ENCODE results near the gene PALLD.
A peak's percentile ranks its signal among the peaks of the same experiment; 100 is the strongest.

Gene PALLD

DNA sequence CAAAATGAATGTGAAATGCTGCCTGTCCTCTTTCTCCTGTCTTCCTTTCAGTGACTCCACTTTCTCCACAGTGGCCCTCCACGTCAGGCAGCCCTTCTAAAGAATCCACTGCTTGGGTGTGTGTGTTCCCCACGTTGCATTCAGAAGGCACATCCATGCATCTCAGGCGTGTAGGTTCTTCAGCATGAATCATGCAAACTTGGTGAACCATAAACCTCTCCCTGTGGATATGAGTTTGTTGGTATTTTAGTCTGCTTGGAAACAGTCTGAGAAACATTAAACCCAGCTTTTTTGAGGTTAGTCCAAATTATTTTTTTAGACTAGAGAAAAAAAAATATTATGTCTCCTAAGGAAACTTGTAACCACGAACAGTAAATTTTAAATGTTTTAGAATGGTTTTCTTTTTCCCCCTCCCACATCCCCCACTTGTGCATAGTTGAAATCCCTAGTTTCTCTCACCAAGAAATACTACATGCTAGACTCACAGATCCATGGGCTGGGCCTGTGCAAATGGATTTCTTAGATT lies 261.6 kb downstream of the PALLD start:
- Histone ChIP-seq H2BK12ac (ENCODE audit: low read length) (no peak overlapping the region), H3K23ac (ENCODE audit: low read depth, low read length, poor library complexity) (no peak overlapping the region), H2AK5ac (ENCODE audit: low read depth, low read length) (no peak overlapping the region), H3K9me3 (replicated peaks in 1 of 2; ENCODE audit: control insufficient read depth in 2 of 2, insufficient read depth in 1 of 2, low read depth in 1 of 2, low read length in 2 of 2) (no peaks in the 10 kb centered on the region), H3K9ac (ENCODE audit: low read depth, low read length, poor library complexity) (peak overlapping the region; percentile 30), H3K36me3 (replicated peaks in 1 of 2; ENCODE audit: control insufficient read depth in 2 of 2, insufficient read depth in 2 of 2, low read length in 2 of 2) (peaks cover 0 to under 1% of the 10 kb centered on the region in 2 donors), H2BK120ac (ENCODE audit: low read depth, low read length) (no peak overlapping the region), H4K8ac (ENCODE audit: low read depth, low read length) (no peak overlapping the region), H3K4me2 (ENCODE audit: insufficient read depth, low read length, poor library complexity, severe bottlenecking) (no peak overlapping the region), H2BK15ac (ENCODE audit: low read length) (no peak overlapping the region), H4K91ac (ENCODE audit: low read depth, low read length, poor library complexity) (no peak overlapping the region), H3K4me3 (ENCODE audit: low read length in 2 of 2) (no peak overlapping the region), H3K27ac (replicated peaks; ENCODE audit: low read length) (no peak overlapping the region), H2BK5ac (ENCODE audit: low read length) (no peak overlapping the region), H3K18ac (ENCODE audit: low read length) (peak overlapping the region; percentile 68), H3K4me1 (ENCODE audit: control insufficient read depth in 2 of 2, insufficient read depth in 1 of 2, low read depth in 1 of 2, low read length in 2 of 2) (no peaks in the 10 kb centered on the region), H2AFZ (ENCODE audit: low read length) (no peak overlapping the region), H3K79me1 (ENCODE audit: low read depth, low read length) (no peaks in the 10 kb centered on the region), H3K4ac (ENCODE audit: low read length) (no peak overlapping the region), H3K27me3 (ENCODE audit: control insufficient read depth in 3 of 3, insufficient read depth in 3 of 3, low read depth in 1 of 3, low read length in 3 of 3) (no peaks in the 10 kb centered on the region), H3K14ac (ENCODE audit: low read length) (no peak overlapping the region)
- WGBS, 2 donors (ENCODE audit: extremely low coverage in 2 of 2, insufficient read length in 2 of 2, insufficient replicate concordance in 1 of 2), result no CpG with 5 or more reads among the region's 4 CpGs
- DNase-seq (ENCODE audit: low spot score), result no peak

DNA sequence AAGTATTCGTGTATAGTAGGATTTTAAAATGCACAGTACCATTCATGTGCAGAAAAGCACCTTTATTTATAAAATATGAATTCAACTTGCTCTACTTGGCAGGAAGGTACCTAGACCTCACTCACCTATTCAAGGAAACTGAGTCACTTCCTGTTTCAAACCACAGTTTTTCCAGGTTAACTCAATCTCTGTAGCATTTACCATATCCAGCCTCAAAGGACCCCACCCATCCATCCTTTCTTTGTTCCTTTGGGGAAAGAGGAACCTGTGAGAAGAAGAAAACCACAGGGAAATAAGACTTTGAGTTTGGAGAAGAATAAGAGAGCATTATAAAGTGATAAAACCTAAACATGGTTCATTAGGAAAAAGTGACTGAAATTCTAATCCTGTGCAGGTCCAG lies 262.5 kb downstream of the PALLD start:
- H2AFZ ChIP-seq (ENCODE audit: low read length), result no peak overlapping the region
- no peak overlapping the region for H3K9ac ChIP-seq (ENCODE audit: low read depth, low read length, poor library complexity)
- H3K4me2 ChIP-seq (ENCODE audit: insufficient read depth, low read length, poor library complexity, severe bottlenecking), result no peak overlapping the region
- WGBS, 2 donors (ENCODE audit: extremely low coverage in 2 of 2, insufficient read length in 2 of 2, insufficient replicate concordance in 1 of 2), result no CpG with 5 or more reads among the region's 1 CpG
- no peak overlapping the region for H3K4ac ChIP-seq (ENCODE audit: low read length)
- H3K23ac ChIP-seq (ENCODE audit: low read depth, low read length, poor library complexity), result no peak overlapping the region
- H3K36me3 ChIP-seq (replicated peaks in 1 of 2; ENCODE audit: control insufficient read depth in 2 of 2, insufficient read depth in 2 of 2, low read length in 2 of 2), result peaks cover 0 to 2% of the 10 kb centered on the region in 2 donors
- H3K18ac ChIP-seq (ENCODE audit: low read length), result no peak overlapping the region
- H3K9me3 ChIP-seq (replicated peaks in 1 of 2; ENCODE audit: control insufficient read depth in 2 of 2, insufficient read depth in 1 of 2, low read depth in 1 of 2, low read length in 2 of 2), result no peaks in the 10 kb centered on the region
- H3K27ac ChIP-seq (replicated peaks; ENCODE audit: low read length), result no peak overlapping the region
- H3K27me3 ChIP-seq (ENCODE audit: control insufficient read depth in 3 of 3, insufficient read depth in 3 of 3, low read depth in 1 of 3, low read length in 3 of 3), result no peaks in the 10 kb centered on the region
- H3K79me1 ChIP-seq (ENCODE audit: low read depth, low read length), result no peaks in the 10 kb centered on the region
- H2BK5ac ChIP-seq (ENCODE audit: low read length), result no peak overlapping the region
- H4K91ac ChIP-seq (ENCODE audit: low read depth, low read length, poor library complexity), result no peak overlapping the region
- no peak overlapping the region for H4K8ac ChIP-seq (ENCODE audit: low read depth, low read length)
- no peak overlapping the region for H2AK5ac ChIP-seq (ENCODE audit: low read depth, low read length)
- no peak overlapping the region for H2BK15ac ChIP-seq (ENCODE audit: low read length)
- H3K14ac ChIP-seq (ENCODE audit: low read length), result no peak overlapping the region
- DNase-seq (ENCODE audit: low spot score), result no peak
- no peaks in the 10 kb centered on the region for H3K4me1 ChIP-seq (ENCODE audit: control insufficient read depth in 2 of 2, insufficient read depth in 1 of 2, low read depth in 1 of 2, low read length in 2 of 2)
- no peak overlapping the region for H2BK12ac ChIP-seq (ENCODE audit: low read length)
- no peak overlapping the region for H2BK120ac ChIP-seq (ENCODE audit: low read depth, low read length)
- H3K4me3 ChIP-seq (ENCODE audit: low read length in 2 of 2), result no peak overlapping the region

DNA sequence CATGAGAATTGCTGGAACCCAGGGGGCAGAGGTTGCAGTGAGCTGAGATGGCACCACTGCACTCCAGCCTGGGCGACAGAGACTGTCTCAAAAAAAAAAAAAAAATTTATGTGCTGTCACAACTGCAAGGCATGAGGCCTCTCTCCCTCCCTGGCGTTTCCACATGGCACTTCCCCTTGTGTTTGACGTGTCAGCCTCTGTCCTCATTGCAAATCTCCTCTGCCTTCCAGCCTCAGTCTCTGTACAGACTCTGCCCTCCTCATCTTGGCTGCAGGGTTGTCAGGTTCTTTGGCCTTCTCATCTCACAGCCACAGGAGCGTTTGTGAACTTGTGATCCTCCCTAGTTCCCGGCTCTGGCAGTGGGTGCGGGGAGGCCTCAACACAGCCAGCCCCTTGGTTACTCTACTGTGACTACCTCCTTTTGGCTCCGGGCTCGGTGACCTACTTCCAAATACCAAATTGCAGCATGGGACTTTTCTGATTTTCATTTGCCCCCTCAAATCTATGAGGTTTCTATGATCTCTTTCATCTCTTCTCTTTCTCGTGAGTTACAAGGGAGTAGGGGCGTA lies 263.2 kb downstream of the PALLD start:
- Histone ChIP-seq H2AFZ (ENCODE audit: low read length) (no peak overlapping the region), H3K14ac (ENCODE audit: low read length) (no peak overlapping the region), H3K4me3 (ENCODE audit: low read length in 2 of 2) (no peak overlapping the region), H3K27ac (replicated peaks; ENCODE audit: low read length) (no peak overlapping the region), H2AK5ac (ENCODE audit: low read depth, low read length) (no peak overlapping the region), H3K4ac (ENCODE audit: low read length) (no peak overlapping the region), H3K79me1 (ENCODE audit: low read depth, low read length) (no peaks in the 10 kb centered on the region), H4K91ac (ENCODE audit: low read depth, low read length, poor library complexity) (no peak overlapping the region), H2BK120ac (ENCODE audit: low read depth, low read length) (no peak overlapping the region), H2BK5ac (ENCODE audit: low read length) (no peak overlapping the region), H3K4me2 (ENCODE audit: insufficient read depth, low read length, poor library complexity, severe bottlenecking) (no peak overlapping the region), H3K36me3 (replicated peaks in 1 of 2; ENCODE audit: control insufficient read depth in 2 of 2, insufficient read depth in 2 of 2, low read length in 2 of 2) (peaks cover 0 to 2% of the 10 kb centered on the region in 2 donors), H3K23ac (ENCODE audit: low read depth, low read length, poor library complexity) (no peak overlapping the region), H2BK15ac (ENCODE audit: low read length) (no peak overlapping the region), H3K27me3 (ENCODE audit: control insufficient read depth in 3 of 3, insufficient read depth in 3 of 3, low read depth in 1 of 3, low read length in 3 of 3) (no peaks in the 10 kb centered on the region), H3K9me3 (replicated peaks in 1 of 2; ENCODE audit: control insufficient read depth in 2 of 2, insufficient read depth in 1 of 2, low read depth in 1 of 2, low read length in 2 of 2) (no peaks in the 10 kb centered on the region), H4K8ac (ENCODE audit: low read depth, low read length) (no peak overlapping the region), H2BK12ac (ENCODE audit: low read length) (no peak overlapping the region), H3K4me1 (ENCODE audit: control insufficient read depth in 2 of 2, insufficient read depth in 1 of 2, low read depth in 1 of 2, low read length in 2 of 2) (no peaks in the 10 kb centered on the region), H3K18ac (ENCODE audit: low read length) (peak overlapping the region; percentile 59), H3K9ac (ENCODE audit: low read depth, low read length, poor library complexity) (no peak overlapping the region)
- no peak for DNase-seq (ENCODE audit: low spot score)
- WGBS, 2 donors (ENCODE audit: extremely low coverage in 2 of 2, insufficient read length in 2 of 2, insufficient replicate concordance in 1 of 2), result no CpG with 5 or more reads among the region's 10 CpGs

DNA sequence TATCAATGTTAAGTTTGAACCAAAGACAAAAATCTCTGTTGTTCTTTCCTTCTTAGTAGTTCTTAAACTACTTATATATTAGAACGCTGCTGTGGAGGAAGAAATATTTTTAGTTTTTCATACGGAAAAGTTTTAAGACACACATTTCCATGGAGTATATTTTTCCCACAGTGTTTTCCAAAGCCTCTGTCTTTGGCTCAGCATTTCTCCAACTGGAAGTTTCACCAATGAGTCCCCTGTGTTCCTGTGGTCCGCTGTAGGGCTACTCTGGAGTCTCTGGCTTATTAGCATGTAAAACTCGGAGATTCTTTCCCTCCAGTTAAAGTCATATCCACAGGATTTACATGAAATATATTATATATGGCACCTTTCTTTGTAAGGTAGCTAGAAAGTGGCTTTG lies 264.2 kb downstream of the PALLD start:
- no peak overlapping the region for H3K18ac ChIP-seq (ENCODE audit: low read length)
- peaks cover 0 to 2% of the 10 kb centered on the region in 2 donors for H3K36me3 ChIP-seq (replicated peaks in 1 of 2; ENCODE audit: control insufficient read depth in 2 of 2, insufficient read depth in 2 of 2, low read length in 2 of 2)
- DNase-seq (ENCODE audit: low spot score), result no peak
- H2BK5ac ChIP-seq (ENCODE audit: low read length), result no peak overlapping the region
- H4K91ac ChIP-seq (ENCODE audit: low read depth, low read length, poor library complexity), result no peak overlapping the region
- no peak overlapping the region for H3K27ac ChIP-seq (replicated peaks; ENCODE audit: low read length)
- H3K14ac ChIP-seq (ENCODE audit: low read length), result no peak overlapping the region
- H4K8ac ChIP-seq (ENCODE audit: low read depth, low read length), result no peak overlapping the region
- no CpG with 5 or more reads among the region's 4 CpGs for WGBS, 2 donors (ENCODE audit: extremely low coverage in 2 of 2, insufficient read length in 2 of 2, insufficient replicate concordance in 1 of 2)
- no peak overlapping the region for H2AFZ ChIP-seq (ENCODE audit: low read length)
- no peak overlapping the region for H2AK5ac ChIP-seq (ENCODE audit: low read depth, low read length)
- H3K9ac ChIP-seq (ENCODE audit: low read depth, low read length, poor library complexity), result no peak overlapping the region
- no peak overlapping the region for H2BK120ac ChIP-seq (ENCODE audit: low read depth, low read length)
- H3K23ac ChIP-seq (ENCODE audit: low read depth, low read length, poor library complexity), result no peak overlapping the region
- H2BK15ac ChIP-seq (ENCODE audit: low read length), result no peak overlapping the region
- H3K79me1 ChIP-seq (ENCODE audit: low read depth, low read length), result no peaks in the 10 kb centered on the region
- H3K4me1 ChIP-seq (ENCODE audit: control insufficient read depth in 2 of 2, insufficient read depth in 1 of 2, low read depth in 1 of 2, low read length in 2 of 2), result no peaks in the 10 kb centered on the region
- H3K4ac ChIP-seq (ENCODE audit: low read length), result no peak overlapping the region
- H3K9me3 ChIP-seq (replicated peaks in 1 of 2; ENCODE audit: control insufficient read depth in 2 of 2, insufficient read depth in 1 of 2, low read depth in 1 of 2, low read length in 2 of 2), result no peaks in the 10 kb centered on the region
- no peak overlapping the region for H3K4me3 ChIP-seq (ENCODE audit: low read length in 2 of 2)
- H2BK12ac ChIP-seq (ENCODE audit: low read length), result no peak overlapping the region
- H3K27me3 ChIP-seq (ENCODE audit: control insufficient read depth in 3 of 3, insufficient read depth in 3 of 3, low read depth in 1 of 3, low read length in 3 of 3), result no peaks in the 10 kb centered on the region
- H3K4me2 ChIP-seq (ENCODE audit: insufficient read depth, low read length, poor library complexity, severe bottlenecking), result no peak overlapping the region

Measured in neuronal stem cell (in vitro differentiated cells).